ENCODE data around the gene CCL3. TPM values are rescaled to one million over a fixed set of nuclear protein-coding genes. Genes with fewer than 3 reads are reported as not detected.

The CCL3 gene
- total and polyA plus RNA-seq, 2 of the 4 experiments (the other 2 are of a cell fraction), result not detected

DNA sequence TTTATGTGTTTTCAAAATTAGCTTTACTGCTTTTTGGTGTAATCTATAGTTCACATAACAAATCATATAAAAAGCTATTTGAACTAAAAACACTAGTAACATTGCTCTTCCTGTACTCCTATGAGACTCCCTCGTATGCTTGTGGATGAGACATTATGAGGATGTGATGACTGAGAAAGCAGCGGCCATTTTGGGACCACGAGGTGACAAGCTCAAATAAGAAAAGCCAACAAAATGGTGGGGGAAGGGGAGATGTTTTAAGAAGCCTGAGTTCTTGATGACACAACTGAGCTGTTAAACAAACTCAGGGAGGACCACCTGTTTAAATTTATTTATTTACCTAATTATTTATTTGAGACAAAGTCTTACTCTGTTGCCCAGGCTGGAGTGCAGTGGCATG, 21.4 kb downstream of the CCL3 start:
- H2AK5ac ChIP-seq (ENCODE audit: low read depth, low read length), result no peak overlapping the region
- POLR2A ChIA-PET (ENCODE audit: unreplicated experiment), result no interaction called here
- no peak overlapping the region for H4K8ac ChIP-seq (ENCODE audit: low read depth in 2 of 2, low read length in 2 of 2)
- dilution Hi-C loops (cut with HindIII; ENCODE audit: low sequenced_read_pairs, unreplicated experiment) (no loop called here), in situ Hi-C loops (cut with MboI; ENCODE audit: low sequenced_read_pairs) (no loop called here), intact Hi-C loops (cut with micrococcal nuclease) (loop anchor here (10.0 kb wide), 1 partner anchor 76 kb away; no protein-coding TSS in a partner anchor)
- no peak overlapping the region for H3K18ac ChIP-seq (ENCODE audit: low read depth, low read length)
- ATAC-seq (ENCODE audit: low read depth) (no peak), DNase-seq (no peak)
- no peak overlapping the region for H4K91ac ChIP-seq (ENCODE audit: insufficient read depth, low read depth, low read length)
- H3K27ac ChIP-seq (ENCODE audit: insufficient read depth, low read length), result no peak overlapping the region
- no peak overlapping the region for H2BK20ac ChIP-seq (ENCODE audit: low read depth, low read length)
- no peak overlapping the region for H3K56ac ChIP-seq (ENCODE audit: extremely low read depth, insufficient read depth, low read length)
- H2BK5ac ChIP-seq (ENCODE audit: low read depth, low read length, poor library complexity, severe bottlenecking), result no peak overlapping the region
- no peak overlapping the region for H3K9ac ChIP-seq (ENCODE audit: low read depth, low read length)
- no peak overlapping the region for H3K4me3 ChIP-seq (ENCODE audit: insufficient read depth, low read depth, low read length)
- H3K36me3 ChIP-seq (ENCODE audit: control insufficient read depth, insufficient read depth, low read length), result no peaks in the 10 kb centered on the region
- no peak overlapping the region for H3K4ac ChIP-seq (ENCODE audit: low read depth, low read length)
- no peaks in the 10 kb centered on the region for H3K79me1 ChIP-seq (ENCODE audit: low read depth in 1 of 2, low read length in 2 of 2)
- no peaks in the 10 kb centered on the region for H3K27me3 ChIP-seq (ENCODE audit: control insufficient read depth, insufficient read depth, low read length)
- H2AFZ ChIP-seq (replicated peaks; ENCODE audit: low read length, poor library complexity), result no peak overlapping the region
- no peaks in the 10 kb centered on the region for H3K4me1 ChIP-seq (ENCODE audit: control insufficient read depth, insufficient read depth, low read length)
- no peak overlapping the region for H2AK9ac ChIP-seq (replicated peaks; ENCODE audit: low read depth, low read length, poor library complexity)
- H3K23ac ChIP-seq (ENCODE audit: low read depth, low read length), result no peak overlapping the region
- BruUV-seq (replicated peaks), result no TSS peak
- no peak overlapping the region for H2BK15ac ChIP-seq (ENCODE audit: low read depth, low read length)
- TF ChIP-seq POLR2A (IDR thresholded peaks at IDR 0.05; ENCODE audit: low read depth, low read length) (no peak), USF2 (IDR thresholded peaks at IDR 0.05; ENCODE audit: low read depth, low read length) (no peak), FOS (IDR thresholded peaks at IDR 0.05; ENCODE audit: low read depth, low read length) (no peak), SMC3 (IDR thresholded peaks at IDR 0.05; ENCODE audit: low read depth, low read length) (no peak)
- TF ChIP-seq, protein P1, sequence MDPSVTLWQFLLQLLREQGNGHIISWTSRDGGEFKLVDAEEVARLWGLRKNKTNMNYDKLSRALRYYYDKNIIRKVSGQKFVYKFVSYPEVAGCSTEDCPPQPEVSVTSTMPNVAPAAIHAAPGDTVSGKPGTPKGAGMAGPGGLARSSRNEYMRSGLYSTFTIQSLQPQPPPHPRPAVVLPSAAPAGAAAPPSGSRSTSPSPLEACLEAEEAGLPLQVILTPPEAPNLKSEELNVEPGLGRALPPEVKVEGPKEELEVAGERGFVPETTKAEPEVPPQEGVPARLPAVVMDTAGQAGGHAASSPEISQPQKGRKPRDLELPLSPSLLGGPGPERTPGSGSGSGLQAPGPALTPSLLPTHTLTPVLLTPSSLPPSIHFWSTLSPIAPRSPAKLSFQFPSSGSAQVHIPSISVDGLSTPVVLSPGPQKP (IDR thresholded peaks at IDR 0.05; ENCODE audit: borderline replicate concordance, low read depth, low read length), result no peak
- no peak overlapping the region for H3K14ac ChIP-seq (replicated peaks; ENCODE audit: low read depth, low read length)
- no peaks in the 10 kb centered on the region for H4K20me1 ChIP-seq (ENCODE audit: insufficient read depth, low read length)
- CTCF ChIA-PET, result interaction anchor here (0.6 kb wide), 1 partner anchor 70 kb away, joined by 6 read pairs; no protein-coding TSS in a partner anchor
- no peaks in the 10 kb centered on the region for H3K9me1 ChIP-seq (ENCODE audit: insufficient read depth, low read length)
- H3K9me3 ChIP-seq (ENCODE audit: control insufficient read depth, insufficient read depth, low read length), result no peaks in the 10 kb centered on the region
- H4K5ac ChIP-seq (ENCODE audit: low read depth, low read length), result no peak overlapping the region
- no peak overlapping the region for H2BK120ac ChIP-seq (ENCODE audit: low read depth, low read length)
- no CpG with 5 or more reads among the region's 3 CpGs for WGBS, 2 experiments (ENCODE audit: extremely low coverage in 2 of 2, insufficient read length in 1 of 2)
- H3K4me2 ChIP-seq (ENCODE audit: low read depth, low read length), result no peak overlapping the region
